ENCODE measurements around the gene CCDC183. TPM values are rescaled to one million over a fixed set of nuclear protein-coding genes. Genes with fewer than 3 reads are reported as not detected.
"Not testable (repeated sequence)": the region's sequence is repeated elsewhere in the genome, so short reads cannot be mapped to it uniquely, and the experiment has no call there.

The CCDC183 gene
- total and polyA plus RNA-seq, 7 donors, result 0.71 to 3.5 (median 2.2) TPM; not detected in 1

DNA sequence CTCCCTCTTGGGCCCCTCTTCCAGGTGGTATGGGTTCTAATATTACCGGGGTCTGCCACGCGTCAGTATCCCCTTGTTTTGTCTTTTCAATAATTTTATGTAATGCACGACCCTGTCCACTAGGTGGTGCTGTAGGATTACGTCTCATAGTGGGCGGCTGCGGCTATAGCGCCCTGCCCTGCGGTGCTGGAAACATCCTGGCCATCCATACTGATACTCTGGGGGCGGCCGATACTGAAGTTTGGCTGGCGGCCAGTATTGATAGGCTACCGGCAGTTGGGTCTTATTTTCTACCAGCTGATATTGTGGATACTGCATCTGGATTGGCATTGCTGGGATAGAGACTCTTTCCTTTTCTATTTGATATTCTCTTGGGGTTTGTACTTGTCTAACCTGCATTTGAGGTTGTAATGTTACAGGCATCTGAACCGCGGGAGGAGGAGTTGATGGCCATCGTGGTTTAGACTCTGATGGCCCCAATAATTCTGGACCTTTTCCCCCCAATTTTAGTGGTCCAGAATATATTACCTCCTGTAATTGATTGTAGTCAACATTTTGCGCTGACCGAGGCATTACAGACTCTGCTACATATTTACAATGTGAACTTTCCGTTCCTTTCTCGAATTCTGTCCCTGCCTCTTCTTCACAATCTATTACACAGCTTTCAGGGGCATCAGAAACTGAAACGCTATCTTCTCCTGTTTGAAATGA lies 8.3 kb upstream of the CCDC183 start:
- H3K4me3 ChIP-seq, result no peak overlapping the region
- H3K4me1 ChIP-seq, result peaks cover 1 to 22% (median 20%) of the 10 kb centered on the region in 4 donors
- H3K9me3 ChIP-seq, result no peaks in the 10 kb centered on the region
- WGBS, 2 donors, result 5 to 20% methylated on average over 21 of the region's 21 CpGs
- DNase-seq, result peak; percentile 86
- H3K27me3 ChIP-seq, result no peaks in the 10 kb centered on the region
- H3K27ac ChIP-seq, result peak overlapping the region in 1 of 4 donors; percentile 22
- no peaks in the 10 kb centered on the region for H3K36me3 ChIP-seq
- intact Hi-C loops (cut with DNase I), result loop anchor here (1.0 kb wide), 2 partner anchors 156 to 247 kb away; partner anchors contain the start of gene FBXW5
- TF ChIP-seq, protein P1, sequence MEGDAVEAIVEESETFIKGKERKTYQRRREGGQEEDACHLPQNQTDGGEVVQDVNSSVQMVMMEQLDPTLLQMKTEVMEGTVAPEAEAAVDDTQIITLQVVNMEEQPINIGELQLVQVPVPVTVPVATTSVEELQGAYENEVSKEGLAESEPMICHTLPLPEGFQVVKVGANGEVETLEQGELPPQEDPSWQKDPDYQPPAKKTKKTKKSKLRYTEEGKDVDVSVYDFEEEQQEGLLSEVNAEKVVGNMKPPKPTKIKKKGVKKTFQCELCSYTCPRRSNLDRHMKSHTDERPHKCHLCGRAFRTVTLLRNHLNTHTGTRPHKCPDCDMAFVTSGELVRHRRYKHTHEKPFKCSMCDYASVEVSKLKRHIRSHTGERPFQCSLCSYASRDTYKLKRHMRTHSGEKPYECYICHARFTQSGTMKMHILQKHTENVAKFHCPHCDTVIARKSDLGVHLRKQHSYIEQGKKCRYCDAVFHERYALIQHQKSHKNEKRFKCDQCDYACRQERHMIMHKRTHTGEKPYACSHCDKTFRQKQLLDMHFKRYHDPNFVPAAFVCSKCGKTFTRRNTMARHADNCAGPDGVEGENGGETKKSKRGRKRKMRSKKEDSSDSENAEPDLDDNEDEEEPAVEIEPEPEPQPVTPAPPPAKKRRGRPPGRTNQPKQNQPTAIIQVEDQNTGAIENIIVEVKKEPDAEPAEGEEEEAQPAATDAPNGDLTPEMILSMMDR (IDR thresholded peaks at IDR 0.05), result peak; percentile 69 to 90 (median 83)
- TF ChIP-seq EP300 (IDR thresholded peaks at IDR 0.05), result no peak

DNA sequence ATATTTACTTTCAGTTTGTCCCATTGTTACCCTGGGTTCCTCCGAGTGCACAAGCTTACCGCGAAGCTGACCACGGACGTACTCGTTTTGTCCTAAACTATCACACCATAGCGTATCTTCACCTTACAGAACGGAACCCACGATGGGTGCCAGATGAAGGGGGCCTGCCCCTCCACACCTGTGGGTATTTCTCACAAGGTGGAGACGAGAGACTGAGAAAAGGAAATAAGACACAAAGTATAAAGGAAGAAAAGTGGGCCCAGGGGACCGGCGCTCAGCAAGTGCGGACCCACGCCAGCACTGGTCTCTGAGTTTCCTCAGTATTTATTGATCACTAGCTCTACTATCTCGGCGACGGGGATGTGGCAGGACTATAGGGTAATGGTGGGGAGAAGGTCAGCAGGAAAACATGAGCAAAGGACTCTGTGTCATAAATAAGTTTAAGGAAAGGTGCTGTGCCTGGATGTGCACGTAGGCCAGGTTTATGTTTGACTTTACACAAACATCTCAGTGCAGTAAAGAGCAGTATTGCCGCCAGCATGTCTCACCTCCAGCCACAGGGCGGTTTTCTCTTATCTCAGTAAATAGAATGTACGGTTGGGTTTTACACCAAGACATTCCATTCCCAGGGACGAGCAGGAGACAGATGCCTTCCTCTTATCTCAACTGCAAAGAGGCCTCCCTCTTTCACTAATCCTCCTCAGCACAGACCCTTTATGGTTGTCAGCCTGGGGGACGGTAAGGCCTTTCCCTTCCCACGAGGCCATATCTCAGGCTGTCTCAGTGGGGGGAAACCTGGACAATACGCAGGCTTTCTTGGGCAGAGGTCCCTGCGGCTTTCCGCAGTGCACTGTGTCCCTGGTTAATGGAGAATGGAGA lies 7.3 kb upstream of the CCDC183 start:
- H3K4me3 ChIP-seq; H3K27ac ChIP-seq; H3K36me3 ChIP-seq; intact Hi-C loops (cut with DNase I); DNase-seq; H3K27me3 ChIP-seq; H3K9me3 ChIP-seq: not testable (repeated sequence)
- 16 to 61% methylated on average over 27 of the region's 27 CpGs for WGBS, 2 donors
- TF ChIP-seq POLR2A (IDR thresholded peaks at IDR 0.05), result peak in 1 of 2 donors; percentile 34
- H3K4me1 ChIP-seq, result peaks cover 1 to 22% (median 20%) of the 10 kb centered on the region in 4 donors

DNA sequence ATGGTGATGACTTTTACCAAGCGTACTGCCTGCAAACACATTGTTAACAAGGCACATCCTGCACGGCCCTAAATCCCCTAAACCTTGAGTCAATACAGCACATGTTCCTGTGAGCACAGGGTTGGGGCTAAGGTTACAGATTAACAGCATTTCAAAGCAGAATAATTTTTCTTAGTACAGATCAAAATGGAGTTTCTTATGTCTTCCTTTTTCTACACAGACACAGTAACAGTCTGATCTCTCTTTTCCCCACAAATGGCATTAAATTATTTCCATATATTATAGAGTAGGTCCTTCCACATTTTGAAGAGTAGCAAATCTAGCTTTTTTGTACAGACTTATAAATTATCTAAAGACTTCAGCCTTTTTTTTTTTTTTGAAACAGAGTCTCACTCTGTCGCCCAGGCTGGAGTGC lies 6.6 kb upstream of the CCDC183 start:
- intact Hi-C loops (cut with DNase I), result no loop called here
- H3K4me3 ChIP-seq, result no peak overlapping the region
- peak overlapping the region; percentile 84 to 95 (median 90) for H3K27ac ChIP-seq
- 16 to 62% methylated on average over 3 of the region's 3 CpGs for WGBS, 2 donors
- H3K36me3 ChIP-seq, result no peaks in the 10 kb centered on the region
- DNase-seq, result no peak
- peaks cover 1 to 22% (median 20%) of the 10 kb centered on the region in 4 donors for H3K4me1 ChIP-seq
- TF ChIP-seq EP300 (IDR thresholded peaks at IDR 0.05) (no peak), POLR2AphosphoS5 (IDR thresholded peaks at IDR 0.05) (no peak), POLR2A (IDR thresholded peaks at IDR 0.05) (no peak)
- TF ChIP-seq, protein P1 (IDR thresholded peaks at IDR 0.05), result no peak
- no peaks in the 10 kb centered on the region for H3K27me3 ChIP-seq
- no peaks in the 10 kb centered on the region for H3K9me3 ChIP-seq

DNA sequence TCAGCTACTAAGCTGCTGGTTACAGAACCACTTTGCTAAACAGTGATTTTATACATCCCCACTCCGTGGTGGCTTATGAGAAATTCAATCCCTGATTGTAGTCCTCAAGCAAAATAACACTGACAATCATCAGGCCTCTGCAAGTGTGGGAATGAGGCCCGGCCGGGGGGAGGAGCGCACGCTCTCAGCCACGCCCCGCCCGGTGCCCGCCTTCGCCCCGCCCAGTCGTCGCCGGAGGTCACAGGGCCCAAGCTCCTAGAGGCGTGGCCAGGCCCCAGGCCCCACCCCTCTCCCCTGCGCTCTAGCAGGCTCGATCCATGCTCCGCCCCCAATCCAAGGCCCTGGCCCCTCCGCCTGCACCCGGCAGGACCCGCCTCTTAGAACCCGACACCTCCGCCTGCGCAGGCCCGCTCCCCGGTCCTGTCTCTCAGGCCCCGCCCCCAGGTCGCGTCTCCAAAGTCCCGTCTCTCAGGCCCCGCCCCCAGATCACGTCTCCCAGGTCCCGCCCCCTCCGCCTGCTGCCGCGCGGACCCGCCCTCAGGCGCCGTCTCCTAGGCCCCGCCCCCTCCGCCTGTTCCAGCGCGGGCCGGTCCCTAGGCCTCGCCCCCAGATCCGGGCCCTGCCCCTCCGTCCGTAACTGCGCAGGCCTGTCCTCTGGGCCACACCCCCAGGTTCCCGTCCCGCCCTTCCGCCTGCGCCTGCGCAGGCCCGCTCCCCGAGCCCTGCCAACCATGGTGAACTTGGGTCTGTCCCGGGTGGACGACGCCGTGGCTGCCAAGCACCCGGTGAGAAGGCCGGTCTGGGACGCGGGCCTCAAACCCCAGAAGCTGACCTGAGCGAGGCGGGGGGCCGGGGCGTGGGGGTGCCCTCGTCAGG lies 5.3 kb upstream of the CCDC183 start, which contains the start of gene TMEM141:
TSS of gene TMEM141 (plus strand) at position 705 of the 876 bp plus-strand sequence. CDS start at position 732, 27 bp downstream.
- intact Hi-C loops (cut with DNase I), result loop anchor here (2.0 to 5.0 kb wide), 3 partner anchors 56 to 96 kb away; partner anchors contain the start of genes EDF1 and TRAF2
- peaks cover 0 to 22% (median 20%) of the 10 kb centered on the region in 4 donors for H3K4me1 ChIP-seq
- WGBS, 2 donors, result 1% methylated on average over 70 of the region's 70 CpGs

More for the DNA sequence above, 5.3 kb upstream of the CCDC183 start, which contains the start of gene TMEM141:
- TF ChIP-seq, protein P1 (IDR thresholded peaks at IDR 0.05), result no peak
- TF ChIP-seq POLR2AphosphoS5 (IDR thresholded peaks at IDR 0.05), result peak; percentile 76 to 86 (median 81)
- peak in 1 of 2 donors; percentile 84 for TF ChIP-seq POLR2A (IDR thresholded peaks at IDR 0.05)
- H3K9me3 ChIP-seq, result no peaks in the 10 kb centered on the region
- peak within 1 kb of the TSS; percentile 84 to 95 (median 90) for H3K27ac ChIP-seq
- H3K4me3 ChIP-seq, result peak within 1 kb of the TSS; percentile 43 to 76 (median 68)
- H3K36me3 ChIP-seq, result no peaks in the 10 kb centered on the region
- DNase-seq, result peak; percentile 100
- peaks cover 0 to 3% (median 0%) of the 10 kb centered on the region in 3 donors for H3K27me3 ChIP-seq

Measured in sigmoid colon (tissue), 7 donors.